Lower lobe of right lung (tissue), 2 donors: ENCODE measurements around the gene JAML. TPM values are rescaled to one million over a fixed set of nuclear protein-coding genes. Genes with fewer than 3 reads are reported as not detected.

Experiments
- ATAC-seq, 2 donors: fragments of 200-7000 bp; cut with Tn5 transposase; one replicate each; pipeline ENCODE4 v1.9.1; 2020 to 2022; ENCODE audit warnings: mild to moderate bottlenecking in 2 of 2, moderate library complexity in 2 of 2
- DNase-seq: peaks from one replicate; pipeline ENCODE4 v3.0.0-alpha.2; 2020
- H3K27ac ChIP-seq: fragments of 200-600 bp; one replicate; pipeline ENCODE4 v1.8.0; 2022
- H3K27me3 ChIP-seq: fragments of 200-600 bp; one replicate; pipeline ENCODE4 v1.8.0; 2022; ENCODE audit warnings: low read depth
- H3K36me3 ChIP-seq: fragments of 200-600 bp; one replicate; pipeline ENCODE4 v1.8.0; 2022; ENCODE audit warnings: mild to moderate bottlenecking
- H3K4me1 ChIP-seq: fragments of 200-600 bp; one replicate; pipeline ENCODE4 v1.8.0; 2022
- H3K4me3 ChIP-seq: fragments of 200-600 bp; one replicate; pipeline ENCODE4 v1.8.0; 2022; ENCODE audit warnings: mild to moderate bottlenecking
- H3K9me3 ChIP-seq: fragments of 200-600 bp; one replicate; pipeline ENCODE4 v1.8.0; 2022
- intact Hi-C: fragments of 100-400 bp; cut with DNase I; formaldehyde crosslinking; loops from one replicate; pipeline ENCODE4 v1.11.0; 2022
- total RNA-seq: library from RNA; stranded (reverse); fragmentation: NEBNext Ultra II Directional; extraction: Animal tissue kit (Norgen Biotek cat#: 25700); gene quantifications from one replicate; pipeline ENCODE4 v1.2.1, GENCODE V29; 2021
- TF ChIP-seq, protein P1 (sequence below): fragments of 200-600 bp; IDR thresholded peaks from one replicate; pipeline ENCODE4 v1.8.0; 2022; ENCODE audit warnings: antibody characterized with exemption, mild to moderate bottlenecking
- donor health status: DM: no; HTN: yes; CAD: no; lungs with severe emphysema.

The JAML gene
- total RNA-seq, 1 donor from 2014 or later: 163 TPM

DNA sequence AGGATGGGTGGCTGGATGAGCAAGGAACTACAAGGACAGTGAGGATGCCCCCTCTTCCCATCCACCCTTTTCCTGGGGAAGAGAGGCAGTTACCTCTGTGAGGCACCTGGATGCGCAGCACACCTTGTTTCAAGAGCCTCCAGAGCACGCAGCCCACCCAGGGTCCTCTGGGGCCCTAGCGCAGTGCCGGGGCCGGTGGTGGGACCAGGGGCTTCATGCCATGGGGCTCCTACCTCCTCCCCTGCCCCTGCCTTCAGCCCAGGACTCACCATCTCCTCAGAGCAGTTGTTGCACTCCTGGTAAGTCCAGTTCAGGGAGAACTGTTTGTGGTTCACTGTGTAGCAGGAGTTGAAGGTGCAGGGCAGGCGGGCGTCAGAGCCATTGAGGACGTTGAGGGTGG, 56.5 kb downstream of the JAML start:
- ATAC-seq (no peak), DNase-seq (no peak)
- TF ChIP-seq, protein P1, sequence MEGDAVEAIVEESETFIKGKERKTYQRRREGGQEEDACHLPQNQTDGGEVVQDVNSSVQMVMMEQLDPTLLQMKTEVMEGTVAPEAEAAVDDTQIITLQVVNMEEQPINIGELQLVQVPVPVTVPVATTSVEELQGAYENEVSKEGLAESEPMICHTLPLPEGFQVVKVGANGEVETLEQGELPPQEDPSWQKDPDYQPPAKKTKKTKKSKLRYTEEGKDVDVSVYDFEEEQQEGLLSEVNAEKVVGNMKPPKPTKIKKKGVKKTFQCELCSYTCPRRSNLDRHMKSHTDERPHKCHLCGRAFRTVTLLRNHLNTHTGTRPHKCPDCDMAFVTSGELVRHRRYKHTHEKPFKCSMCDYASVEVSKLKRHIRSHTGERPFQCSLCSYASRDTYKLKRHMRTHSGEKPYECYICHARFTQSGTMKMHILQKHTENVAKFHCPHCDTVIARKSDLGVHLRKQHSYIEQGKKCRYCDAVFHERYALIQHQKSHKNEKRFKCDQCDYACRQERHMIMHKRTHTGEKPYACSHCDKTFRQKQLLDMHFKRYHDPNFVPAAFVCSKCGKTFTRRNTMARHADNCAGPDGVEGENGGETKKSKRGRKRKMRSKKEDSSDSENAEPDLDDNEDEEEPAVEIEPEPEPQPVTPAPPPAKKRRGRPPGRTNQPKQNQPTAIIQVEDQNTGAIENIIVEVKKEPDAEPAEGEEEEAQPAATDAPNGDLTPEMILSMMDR: no peak
- Histone ChIP-seq H3K27ac (no peak overlapping the region), H3K4me3 (no peak overlapping the region), H3K9me3 (no peaks in the 10 kb centered on the region), H3K4me1 (peaks cover 8% of the 10 kb centered on the region), H3K36me3 (no peaks in the 10 kb centered on the region), H3K27me3 (no peaks in the 10 kb centered on the region)
- intact Hi-C loops: no loop called here

DNA sequence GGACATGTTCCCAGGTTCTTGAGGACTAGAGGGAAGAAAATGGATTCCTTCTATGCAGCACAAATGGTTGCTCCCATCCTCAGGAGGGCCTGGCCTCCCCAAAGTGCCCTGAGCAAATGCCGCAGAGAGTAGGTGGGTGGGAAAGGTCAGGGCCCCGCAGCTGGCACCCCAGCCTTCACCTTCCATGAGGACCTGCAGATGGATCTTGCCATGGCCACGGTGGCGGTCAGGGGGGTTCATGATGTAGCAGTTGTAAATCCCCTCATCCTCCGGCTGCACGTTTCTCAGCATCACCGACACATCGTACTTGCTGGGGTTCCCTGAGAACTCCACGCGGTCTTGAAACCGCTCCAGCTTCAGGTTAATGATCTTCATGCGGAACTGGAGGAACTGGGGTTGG, 56.9 kb downstream of the JAML start:
- Histone ChIP-seq H3K9me3 (no peaks in the 10 kb centered on the region), H3K27me3 (no peaks in the 10 kb centered on the region), H3K27ac (no peak overlapping the region), H3K4me3 (no peak overlapping the region), H3K36me3 (no peaks in the 10 kb centered on the region), H3K4me1 (peaks cover 8% of the 10 kb centered on the region)
- DNase-seq (no peak), ATAC-seq (no peak)
- TF ChIP-seq, protein P1: no peak
- intact Hi-C loops: no loop called here

DNA sequence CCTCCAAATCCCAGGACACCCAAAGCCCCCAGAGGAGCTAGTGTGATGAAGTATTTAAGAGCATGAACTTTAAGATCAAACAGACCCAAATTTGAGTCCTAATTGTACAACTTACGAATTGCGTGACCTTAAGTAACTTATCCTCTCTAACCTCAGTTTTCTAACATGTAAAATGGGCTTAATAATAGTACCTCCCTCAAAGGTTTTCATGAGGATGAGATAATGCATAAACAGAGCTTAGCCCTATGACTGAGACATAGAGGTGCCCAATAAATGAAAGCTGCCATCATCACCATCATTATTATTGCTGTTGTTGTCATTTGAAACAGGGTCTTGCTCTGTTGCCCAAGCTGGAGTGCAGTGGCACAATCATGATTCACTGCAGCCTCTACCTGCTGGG, 57.6 kb downstream of the JAML start:
- Histone ChIP-seq H3K27ac (no peak overlapping the region), H3K9me3 (no peaks in the 10 kb centered on the region), H3K27me3 (no peaks in the 10 kb centered on the region), H3K36me3 (no peaks in the 10 kb centered on the region), H3K4me3 (no peak overlapping the region), H3K4me1 (peaks cover 8% of the 10 kb centered on the region)
- DNase-seq (no peak), ATAC-seq (no peak)
- intact Hi-C loops: no loop called here
- TF ChIP-seq, protein P1: no peak

DNA sequence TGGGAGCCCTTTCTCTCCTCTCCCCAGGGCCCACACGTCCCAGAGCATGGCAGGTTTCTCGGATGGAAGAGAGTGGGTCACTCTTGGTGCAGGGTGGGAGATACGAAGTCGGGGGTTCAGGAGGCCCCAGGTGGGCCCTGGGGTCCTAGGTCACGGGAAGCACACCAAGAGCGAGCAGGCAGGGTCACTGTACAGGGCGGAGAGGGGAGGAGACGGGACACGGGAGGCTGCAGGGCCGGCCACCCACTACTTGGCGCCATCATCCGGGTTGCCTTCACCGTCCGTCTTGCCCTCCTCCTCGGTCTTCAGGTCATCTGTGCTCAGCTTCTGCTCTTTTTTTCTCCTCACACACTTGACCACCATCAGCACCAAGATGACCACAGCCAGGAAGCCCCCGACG, 58.2 kb downstream of the JAML start:
- intact Hi-C loops: no loop called here
- DNase-seq (no peak), ATAC-seq (no peak)
- TF ChIP-seq, protein P1: no peak
- Histone ChIP-seq H3K4me3 (no peak overlapping the region), H3K9me3 (no peaks in the 10 kb centered on the region), H3K27ac (no peak overlapping the region), H3K36me3 (no peaks in the 10 kb centered on the region), H3K27me3 (no peaks in the 10 kb centered on the region), H3K4me1 (peaks cover 6% of the 10 kb centered on the region)

DNA sequence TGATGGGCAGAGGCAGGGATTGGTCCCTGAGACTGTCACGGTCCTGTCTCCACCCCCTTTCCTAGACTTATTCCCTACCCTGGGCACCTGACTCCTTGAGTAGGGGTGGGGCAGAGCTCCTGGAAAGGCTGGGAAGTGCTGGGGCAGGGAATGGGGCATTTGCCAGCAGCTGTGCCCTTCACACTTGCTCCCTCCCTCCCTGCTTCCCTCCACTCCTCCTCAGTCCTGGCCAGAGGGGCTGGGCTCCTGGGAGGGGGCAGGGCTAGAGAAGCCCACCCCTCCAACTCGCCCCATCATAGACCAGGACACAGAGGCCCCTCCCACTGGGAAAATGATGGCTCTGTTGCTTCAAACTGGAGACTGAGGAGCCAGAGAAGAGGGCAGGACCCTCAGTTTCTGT, 59.9 kb downstream of the JAML start:
- TF ChIP-seq, protein P1: no peak
- no peaks in the 10 kb centered on the region for H3K27me3 ChIP-seq
- H3K4me3 ChIP-seq: no peak overlapping the region
- no peaks in the 10 kb centered on the region for H3K4me1 ChIP-seq
- H3K36me3 ChIP-seq: no peaks in the 10 kb centered on the region
- ATAC-seq (no peak), DNase-seq (no peak)
- intact Hi-C loops: no loop called here
- no peak overlapping the region for H3K27ac ChIP-seq
- no peaks in the 10 kb centered on the region for H3K9me3 ChIP-seq

DNA sequence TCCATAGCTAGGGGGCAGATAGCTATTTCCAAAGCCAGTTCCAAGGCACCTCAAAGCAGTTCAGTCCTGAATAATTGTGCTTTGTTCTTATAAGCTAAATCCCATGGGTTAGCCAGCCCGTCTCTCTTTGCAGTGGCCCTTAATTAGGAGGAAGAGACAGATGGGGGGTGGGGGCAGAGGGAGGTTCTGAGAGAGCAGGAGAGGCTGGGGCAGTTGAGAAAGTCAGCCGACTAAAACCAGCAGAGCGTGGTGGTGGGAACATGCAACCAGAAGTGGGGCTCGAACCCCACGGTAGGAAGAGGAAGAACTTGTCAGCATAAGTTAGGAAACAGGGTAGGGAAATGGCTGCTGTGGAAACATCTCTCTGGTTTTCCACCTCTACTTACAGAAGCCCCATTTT, 61.3 kb downstream of the JAML start:
- intact Hi-C loops: no loop called here
- H3K36me3 ChIP-seq: no peaks in the 10 kb centered on the region
- ATAC-seq (no peak), DNase-seq (no peak)
- no peak overlapping the region for H3K27ac ChIP-seq
- no peaks in the 10 kb centered on the region for H3K4me1 ChIP-seq
- no peaks in the 10 kb centered on the region for H3K9me3 ChIP-seq
- no peak overlapping the region for H3K4me3 ChIP-seq
- no peaks in the 10 kb centered on the region for H3K27me3 ChIP-seq
- TF ChIP-seq, protein P1: no peak
